ENCODE data around the gene ENTPD2. TPM values are rescaled to one million over a fixed set of nuclear protein-coding genes. Genes with fewer than 3 reads are reported as not detected.

ENTPD2 gene
- total RNA-seq, 3 donors from 2014 or later (not counting 1 experiment from before 2014, with no cell fraction given), result not detected

GRCh38 chr9:137000177-137000930 lies 53.5 kb downstream of the ENTPD2 start:
- no peaks in the 10 kb centered on the region for H3K9me3 Mint-ChIP-seq
- H3K4me3 Mint-ChIP-seq, result peak overlapping the region; percentile 84
- DNase-seq (peak; percentile 56 to 70), ATAC-seq (peak; percentile 35 to 63 (median 44))
- TF ChIP-seq CTCF (IDR thresholded peaks at IDR 0.05), result no peak
- Histone ChIP-seq H3K4me1 (ENCODE audit: control insufficient read depth, insufficient read depth, low read length) (peaks cover 76% of the 10 kb centered on the region), H3K36me3 (ENCODE audit: control insufficient read depth, insufficient read depth, low read length) (no peaks in the 10 kb centered on the region), H3K27me3 (ENCODE audit: control insufficient read depth, insufficient read depth, low read length) (no peaks in the 10 kb centered on the region), H3K9me3 (ENCODE audit: control insufficient read depth, insufficient read depth, low read length) (no peaks in the 10 kb centered on the region), H3K27ac (ENCODE audit: low read length) (peak overlapping the region; percentile 77), H3K4me3 (ENCODE audit: low read length) (no peak overlapping the region)
- H3K4me1 Mint-ChIP-seq, result peaks cover 32 to 54% of the 10 kb centered on the region in 2 donors
- 21% methylated on average over 10 of the region's 10 CpGs for WGBS (ENCODE audit: insufficient coverage)
- no peaks in the 10 kb centered on the region for H3K36me3 Mint-ChIP-seq
- no peaks in the 10 kb centered on the region for H3K27me3 Mint-ChIP-seq (ENCODE audit: low read depth in 2 of 2)
- intact Hi-C loops (cut with micrococcal nuclease), result loop anchor here (1.0 kb wide), 1 partner anchor 40 kb away; no protein-coding TSS in a partner anchor
- H3K27ac Mint-ChIP-seq, result peak overlapping the region; percentile 97 to 99

Other genes with a start within 250 kb of the ENTPD2 start
- 10 to 100 TPM; 72.7 to 82.5 (median 75.9) TPM for gene RABL6, start 246.1 kb downstream of the ENTPD2 start, total RNA-seq
- gene AJM1, start 211.6 kb downstream of the ENTPD2 start, total RNA-seq, result 10 to 100 TPM; 26.6 to 35.6 (median 31.5) TPM
- 10 to 100 TPM; 63.5 to 69.8 (median 67.7) TPM for gene PHPT1, start 204.7 kb downstream of the ENTPD2 start, total RNA-seq
- 1 to 10 TPM; 4.6 to 6.5 (median 5.8) TPM for gene MAMDC4, start 201.7 kb downstream of the ENTPD2 start, total RNA-seq
- gene EDF1, start 187.8 kb downstream of the ENTPD2 start, total RNA-seq, result 100 to 1,000 TPM; 208 to 255 (median 227) TPM
- 10 to 100 TPM; 17.4 to 35.5 (median 25.0) TPM for gene TRAF2, start 167.5 kb downstream of the ENTPD2 start, total RNA-seq
- gene FBXW5, start 109.3 kb downstream of the ENTPD2 start, total RNA-seq, result 100 to 1,000 TPM; 117 to 144 (median 136) TPM
- gene C8G, start 108.8 kb downstream of the ENTPD2 start, total RNA-seq, result 1 to 10 TPM; 3.9 to 8.5 (median 7.3) TPM
- 10 to 100 TPM in 1 of 3 donors, 1 to 10 TPM in 2; 9.2 to 11.3 (median 9.8) TPM for gene LCN12, start 101.8 kb downstream of the ENTPD2 start, total RNA-seq
- 100 to 1,000 TPM; 157 to 361 (median 296) TPM for gene PTGDS, start 76.6 kb downstream of the ENTPD2 start, total RNA-seq
- 1 to 10 TPM; 4.9 to 8.4 (median 8.2) TPM for gene LCNL1, start 71.1 kb downstream of the ENTPD2 start, total RNA-seq
- 100 to 1,000 TPM; 161 to 188 (median 161) TPM for gene PAXX, start 61.6 kb downstream of the ENTPD2 start, total RNA-seq
- gene CLIC3, start 57.5 kb downstream of the ENTPD2 start, total RNA-seq, result 100 to 1,000 TPM; 144 to 286 (median 161) TPM
- gene ABCA2, start 25.8 kb downstream of the ENTPD2 start, total RNA-seq, result 100 to 1,000 TPM; 356 to 416 (median 357) TPM
- gene FUT7, start 22.0 kb downstream of the ENTPD2 start, total RNA-seq, result 1 to 10 TPM in 2 of 3 donors, under 1 TPM in 1; 0.99 to 5.1 (median 3.9) TPM
- 1 to 10 TPM in 2 of 3 donors, under 1 TPM in 1; 0.87 to 5.6 (median 3.4) TPM for gene NPDC1, start 7.9 kb downstream of the ENTPD2 start, total RNA-seq
- 1 to 10 TPM in 2 of 3 donors, under 1 TPM in 1; 0.59 to 2.6 (median 1.0) TPM for gene SAPCD2, start 16.5 kb upstream of the ENTPD2 start, total RNA-seq
- gene UAP1L1, start 23.5 kb upstream of the ENTPD2 start, total RNA-seq, result 10 to 100 TPM; 10.5 to 25.8 (median 19.3) TPM
- gene MAN1B1, start 32.9 kb upstream of the ENTPD2 start, total RNA-seq, result 10 to 100 TPM; 75.1 to 99.4 (median 80.4) TPM
- 100 to 1,000 TPM; 233 to 264 (median 251) TPM for gene DPP7, start 60.7 kb upstream of the ENTPD2 start, total RNA-seq
- not detected for gene GRIN1, start 85.1 kb upstream of the ENTPD2 start, total RNA-seq
- not detected for gene LRRC26, start 116.0 kb upstream of the ENTPD2 start, total RNA-seq
- not detected for gene TMEM210, start 118.0 kb upstream of the ENTPD2 start, total RNA-seq
- gene ANAPC2, start 134.5 kb upstream of the ENTPD2 start, total RNA-seq, result 100 to 1,000 TPM; 146 to 172 (median 171) TPM
- gene SSNA1, start 134.6 kb upstream of the ENTPD2 start, total RNA-seq, result 10 to 100 TPM; 45.1 to 53.5 (median 52.2) TPM
- gene TPRN, start 146.7 kb upstream of the ENTPD2 start, total RNA-seq, result 10 to 100 TPM in 1 of 3 donors, 1 to 10 TPM in 2; 8.2 to 10.6 (median 8.4) TPM
- gene TMEM203, start 151.6 kb upstream of the ENTPD2 start, total RNA-seq, result 10 to 100 TPM; 22.1 to 30.5 (median 27.1) TPM
- 10 to 100 TPM; 31.1 to 36.0 (median 31.9) TPM for gene NDOR1, start 151.6 kb upstream of the ENTPD2 start, total RNA-seq
- gene RNF208, start 168.2 kb upstream of the ENTPD2 start, total RNA-seq, result 1 to 10 TPM in 1 of 3 donors, under 1 TPM in 2; 0.82 to 1.6 (median 0.93) TPM
- gene CYSRT1, start 171.1 kb upstream of the ENTPD2 start, total RNA-seq, result under 1 TPM in 1 of 3 donors, not detected in 2; 0.38 TPM
- gene RNF224, start 173.4 kb upstream of the ENTPD2 start, total RNA-seq, result not detected
- not detected for gene SLC34A3, start 176.8 kb upstream of the ENTPD2 start, total RNA-seq
- 100 to 1,000 TPM in 1 of 3 donors, 10 to 100 TPM in 2; 84.4 to 121 (median 93.9) TPM for gene TUBB4B, start 187.2 kb upstream of the ENTPD2 start, total RNA-seq
- gene STPG3, start 197.2 kb upstream of the ENTPD2 start, total RNA-seq, result not detected
- 10 to 100 TPM; 42.9 to 53.8 (median 52.6) TPM for gene NELFB, start 201.3 kb upstream of the ENTPD2 start, total RNA-seq
- 10 to 100 TPM; 16.3 to 24.6 (median 19.2) TPM for gene TOR4A, start 223.7 kb upstream of the ENTPD2 start, total RNA-seq
- 1 to 10 TPM in 2 of 3 donors, under 1 TPM in 1; 0.88 to 2.3 (median 1.2) TPM for gene NRARP, start 248.2 kb upstream of the ENTPD2 start, total RNA-seq